ENCODE results near the gene FUS. TPM values are rescaled to one million over a fixed set of nuclear protein-coding genes. Genes with fewer than 3 reads are reported as not detected.

FUS gene
- total and polyA plus RNA-seq, 9 of the 15 experiments (the other 6 are each of a cell fraction or from before 2014, with no cell fraction given) = 43.9 to 575 (median 87.2) TPM

- TF ChIP-seq E2F6 (IDR thresholded peaks at IDR 0.05; ENCODE audit: borderline replicate concordance in 1 of 2, extremely low read depth in 1 of 2, insufficient read depth in 1 of 2, insufficient read length in 1 of 2, low read depth in 1 of 2, low read length in 1 of 2, poor library complexity in 1 of 2, severe bottlenecking in 1 of 2) (peak in 1 of 2 experiments; percentile 87), NFYB (IDR thresholded peaks at IDR 0.05; ENCODE audit: extremely low read depth, insufficient read length) (no peak), ZC3H11A (IDR thresholded peaks at IDR 0.05; ENCODE audit: low read depth, low read length) (no peak), ASH1L (IDR thresholded peaks at IDR 0.05; ENCODE audit: borderline replicate concordance, low read depth, partially characterized antibody) (no peak), ZBTB7A (IDR thresholded peaks at IDR 0.05; ENCODE audit: borderline replicate concordance, control insufficient read depth, low read depth, low read length) (peak; percentile 77; the same call in 1 of the 2 replicates), HNRNPLL (IDR thresholded peaks at IDR 0.05; ENCODE audit: low read depth, low read length, poor library complexity, severe bottlenecking) (peak; percentile 71), DDX20 (tag; IDR thresholded peaks at IDR 0.05; ENCODE audit: low read depth) (no peak), ZKSCAN8 (CRISPR knock-in tag; IDR thresholded peaks at IDR 0.05) (no peak)
- TF ChIP-seq, protein P1, sequence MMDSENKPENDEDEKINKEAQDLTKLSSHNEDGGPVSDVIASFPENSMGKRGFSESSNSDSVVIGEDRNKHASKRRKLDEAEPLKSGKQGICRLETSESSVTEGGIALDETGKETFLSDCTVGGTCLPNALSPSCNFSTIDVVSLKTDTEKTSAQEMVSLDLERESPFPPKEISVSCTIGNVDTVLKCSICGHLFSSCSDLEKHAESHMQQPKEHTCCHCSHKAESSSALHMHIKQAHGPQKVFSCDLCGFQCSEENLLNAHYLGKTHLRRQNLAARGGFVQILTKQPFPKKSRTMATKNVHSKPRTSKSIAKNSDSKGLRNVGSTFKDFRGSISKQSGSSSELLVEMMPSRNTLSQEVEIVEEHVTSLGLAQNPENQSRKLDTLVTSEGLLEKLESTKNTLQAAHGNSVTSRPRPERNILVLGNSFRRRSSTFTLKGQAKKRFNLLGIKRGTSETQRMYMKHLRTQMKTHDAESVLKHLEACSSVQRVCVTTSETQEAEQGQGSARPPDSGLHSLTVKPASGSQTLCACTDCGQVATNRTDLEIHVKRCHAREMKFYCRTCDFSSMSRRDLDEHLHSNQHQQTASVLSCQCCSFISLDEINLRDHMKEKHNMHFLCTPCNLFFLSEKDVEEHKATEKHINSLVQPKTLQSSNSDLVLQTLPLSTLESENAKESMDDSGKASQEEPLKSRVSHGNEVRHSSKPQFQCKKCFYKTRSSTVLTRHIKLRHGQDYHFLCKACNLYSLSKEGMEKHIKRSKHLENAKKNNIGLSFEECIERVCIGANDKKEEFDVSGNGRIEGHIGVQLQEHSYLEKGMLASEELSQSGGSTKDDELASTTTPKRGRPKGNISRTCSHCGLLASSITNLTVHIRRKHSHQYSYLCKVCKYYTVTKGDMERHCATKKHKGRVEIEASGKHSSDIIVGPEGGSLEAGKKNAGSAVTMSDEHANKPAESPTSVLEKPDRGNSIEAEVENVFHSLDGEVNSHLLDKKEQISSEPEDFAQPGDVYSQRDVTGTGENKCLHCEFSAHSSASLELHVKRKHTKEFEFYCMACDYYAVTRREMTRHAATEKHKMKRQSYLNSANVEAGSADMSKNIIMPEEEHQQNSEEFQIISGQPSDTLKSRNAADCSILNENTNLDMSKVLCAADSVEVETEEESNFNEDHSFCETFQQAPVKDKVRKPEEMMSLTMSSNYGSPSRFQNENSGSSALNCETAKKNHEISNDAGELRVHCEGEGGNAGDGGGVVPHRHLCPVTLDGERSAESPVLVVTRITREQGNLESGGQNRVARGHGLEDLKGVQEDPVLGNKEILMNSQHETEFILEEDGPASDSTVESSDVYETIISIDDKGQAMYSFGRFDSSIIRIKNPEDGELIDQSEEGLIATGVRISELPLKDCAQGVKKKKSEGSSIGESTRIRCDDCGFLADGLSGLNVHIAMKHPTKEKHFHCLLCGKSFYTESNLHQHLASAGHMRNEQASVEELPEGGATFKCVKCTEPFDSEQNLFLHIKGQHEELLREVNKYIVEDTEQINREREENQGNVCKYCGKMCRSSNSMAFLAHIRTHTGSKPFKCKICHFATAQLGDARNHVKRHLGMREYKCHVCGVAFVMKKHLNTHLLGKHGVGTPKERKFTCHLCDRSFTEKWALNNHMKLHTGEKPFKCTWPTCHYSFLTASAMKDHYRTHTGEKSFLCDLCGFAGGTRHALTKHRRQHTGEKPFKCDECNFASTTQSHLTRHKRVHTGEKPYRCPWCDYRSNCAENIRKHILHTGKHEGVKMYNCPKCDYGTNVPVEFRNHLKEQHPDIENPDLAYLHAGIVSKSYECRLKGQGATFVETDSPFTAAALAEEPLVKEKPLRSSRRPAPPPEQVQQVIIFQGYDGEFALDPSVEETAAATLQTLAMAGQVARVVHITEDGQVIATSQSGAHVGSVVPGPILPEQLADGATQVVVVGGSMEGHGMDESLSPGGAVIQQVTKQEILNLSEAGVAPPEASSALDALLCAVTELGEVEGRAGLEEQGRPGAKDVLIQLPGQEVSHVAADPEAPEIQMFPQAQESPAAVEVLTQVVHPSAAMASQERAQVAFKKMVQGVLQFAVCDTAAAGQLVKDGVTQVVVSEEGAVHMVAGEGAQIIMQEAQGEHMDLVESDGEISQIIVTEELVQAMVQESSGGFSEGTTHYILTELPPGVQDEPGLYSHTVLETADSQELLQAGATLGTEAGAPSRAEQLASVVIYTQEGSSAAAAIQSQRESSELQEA (IDR thresholded peaks at IDR 0.05; ENCODE audit: low read depth) = no peak
- TF ChIP-seq, protein P2, sequence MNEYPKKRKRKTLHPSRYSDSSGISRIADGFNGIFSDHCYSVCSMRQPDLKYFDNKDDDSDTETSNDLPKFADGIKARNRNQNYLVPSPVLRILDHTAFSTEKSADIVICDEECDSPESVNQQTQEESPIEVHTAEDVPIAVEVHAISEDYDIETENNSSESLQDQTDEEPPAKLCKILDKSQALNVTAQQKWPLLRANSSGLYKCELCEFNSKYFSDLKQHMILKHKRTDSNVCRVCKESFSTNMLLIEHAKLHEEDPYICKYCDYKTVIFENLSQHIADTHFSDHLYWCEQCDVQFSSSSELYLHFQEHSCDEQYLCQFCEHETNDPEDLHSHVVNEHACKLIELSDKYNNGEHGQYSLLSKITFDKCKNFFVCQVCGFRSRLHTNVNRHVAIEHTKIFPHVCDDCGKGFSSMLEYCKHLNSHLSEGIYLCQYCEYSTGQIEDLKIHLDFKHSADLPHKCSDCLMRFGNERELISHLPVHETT (CRISPR knock-in tag; conservative IDR thresholded peaks at IDR 0.05 in 1 of 2, IDR thresholded peaks at IDR 0.05 in 1 of 2) = no peak
- TF ChIP-seq, protein P3, sequence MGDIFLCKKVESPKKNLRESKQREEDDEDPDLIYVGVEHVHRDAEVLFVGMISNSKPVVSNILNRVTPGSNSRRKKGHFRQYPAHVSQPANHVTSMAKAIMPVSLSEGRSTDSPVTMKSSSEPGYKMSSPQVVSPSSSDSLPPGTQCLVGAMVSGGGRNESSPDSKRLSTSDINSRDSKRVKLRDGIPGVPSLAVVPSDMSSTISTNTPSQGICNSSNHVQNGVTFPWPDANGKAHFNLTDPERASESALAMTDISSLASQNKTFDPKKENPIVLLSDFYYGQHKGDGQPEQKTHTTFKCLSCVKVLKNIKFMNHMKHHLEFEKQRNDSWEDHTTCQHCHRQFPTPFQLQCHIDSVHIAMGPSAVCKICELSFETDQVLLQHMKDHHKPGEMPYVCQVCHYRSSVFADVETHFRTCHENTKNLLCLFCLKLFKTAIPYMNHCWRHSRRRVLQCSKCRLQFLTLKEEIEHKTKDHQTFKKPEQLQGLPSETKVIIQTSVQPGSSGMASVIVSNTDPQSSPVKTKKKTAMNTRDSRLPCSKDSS (IDR thresholded peaks at IDR 0.05; ENCODE audit: low read depth, partially characterized antibody) = no peak
These were observed 37.6 kb upstream of the FUS start (continued) for GRCh38 chr16:31142109-31143010.
